Hepatocyte (in vitro differentiated cells): ENCODE data around the gene UBAP2L. TPM values are rescaled to one million over a fixed set of nuclear protein-coding genes. Genes with fewer than 3 reads are reported as not detected.

Experiments
- DNase-seq: peaks from one replicate; pipeline ENCODE4 v3.0.0-alpha.2; 2016; ENCODE audit warnings: low spot score
- H2AFZ ChIP-seq: fragments of 200-600 bp; sonication (generic); 2 replicates; pipeline ENCODE4 v1.6.0; 2016; ENCODE audit warnings: antibody characterized with exemption, mild to moderate bottlenecking
- H3K27ac ChIP-seq: fragments of 200-600 bp; sonication (generic); 2 replicates; pipeline ENCODE4 v1.5.1; 2016; ENCODE audit warnings: mild to moderate bottlenecking
- H3K27me3 ChIP-seq: fragments of 200-600 bp; sonication (generic); 2 replicates; pipeline ENCODE4 v1.6.1; 2016
- H3K36me3 ChIP-seq: fragments of 200-600 bp; sonication (generic); replicated peaks from 2 replicates; pipeline ENCODE4 v1.5.1; 2016; ENCODE audit warnings: low read depth; ENCODE audit not compliant: insufficient read depth
- H3K4me1 ChIP-seq: fragments of 200-600 bp; sonication (generic); 2 replicates; pipeline ENCODE4 v1.5.1; 2016; ENCODE audit warnings: mild to moderate bottlenecking, moderate library complexity; ENCODE audit not compliant: insufficient read depth
- H3K4me2 ChIP-seq: fragments of 200-600 bp; sonication (generic); 2 replicates; pipeline ENCODE4 v1.6.0; 2016
- H3K4me3 ChIP-seq: fragments of 200-600 bp; sonication (generic); 2 replicates; pipeline ENCODE4 v1.5.1; 2016; ENCODE audit warnings: mild to moderate bottlenecking
- H3K79me2 ChIP-seq: fragments of 200-600 bp; sonication (generic); 2 replicates; pipeline ENCODE4 v1.6.0; 2017; ENCODE audit warnings: mild to moderate bottlenecking
- H3K9me2 ChIP-seq: fragments of 200-600 bp; sonication (generic); replicated peaks from 2 replicates; pipeline ENCODE4 v1.6.0; 2017; ENCODE audit warnings: mild to moderate bottlenecking; ENCODE audit not compliant: insufficient read depth
- H3K9me3 ChIP-seq: fragments of 200-600 bp; sonication (generic); 2 replicates; pipeline ENCODE4 v1.5.1; 2016; ENCODE audit warnings: low read depth, mild to moderate bottlenecking
- H4K20me1 ChIP-seq: fragments of 200-600 bp; sonication (generic); 2 replicates; pipeline ENCODE4 v1.6.0; 2016; ENCODE audit warnings: mild to moderate bottlenecking; ENCODE audit not compliant: insufficient read depth, poor library complexity, severe bottlenecking
- CTCF ChIP-seq: fragments of 200-600 bp; sonication (generic); IDR thresholded peaks from 2 replicates; pipeline ENCODE4 v1.5.1; 2016; ENCODE audit warnings: antibody characterized with exemption, mild to moderate bottlenecking; ENCODE audit not compliant: poor library complexity
- EZH2 ChIP-seq: fragments of 200-600 bp; sonication (generic); IDR thresholded peaks from 2 replicates; pipeline ENCODE4 v1.6.1; 2016; ENCODE audit warnings: antibody characterized with exemption, mild to moderate bottlenecking, borderline replicate concordance
- EZH2phosphoT487 ChIP-seq: fragments of 200-600 bp; sonication (generic); IDR thresholded peaks from one replicate; pipeline ENCODE4 v1.6.1; 2018; ENCODE audit warnings: antibody characterized with exemption, mild to moderate bottlenecking, low read depth, moderate library complexity; ENCODE audit not compliant: unreplicated experiment, severe bottlenecking
- WGBS: methylation state at CpG from one replicate; pipeline ENCODE4 v1.1.6; 2016; ENCODE audit warnings: low lambda C conversion rate; ENCODE audit errors: missing lambda C conversion rate; 5-methylcytosine and 5-hydroxymethylcytosine counted together
- polyA plus RNA-seq: library from polyadenylated mRNA; unstranded; fragments of >200 nt; fragmentation: Nextera tagmentation; extraction: Ambion mirVana; gene quantifications from 2 replicates; pipeline ENCODE4 v1.2.1, GENCODE V29; 2016
- total RNA-seq: library from RNA; depleted of rRNA; stranded (reverse); fragments of >200 nt; gene quantifications from 2 replicates; pipeline ENCODE4 v1.2.3, GENCODE V29; 2014

The UBAP2L gene
- total and polyA plus RNA-seq, 2 experiments from 2014 or later, result 103 to 119 TPM

DNA sequence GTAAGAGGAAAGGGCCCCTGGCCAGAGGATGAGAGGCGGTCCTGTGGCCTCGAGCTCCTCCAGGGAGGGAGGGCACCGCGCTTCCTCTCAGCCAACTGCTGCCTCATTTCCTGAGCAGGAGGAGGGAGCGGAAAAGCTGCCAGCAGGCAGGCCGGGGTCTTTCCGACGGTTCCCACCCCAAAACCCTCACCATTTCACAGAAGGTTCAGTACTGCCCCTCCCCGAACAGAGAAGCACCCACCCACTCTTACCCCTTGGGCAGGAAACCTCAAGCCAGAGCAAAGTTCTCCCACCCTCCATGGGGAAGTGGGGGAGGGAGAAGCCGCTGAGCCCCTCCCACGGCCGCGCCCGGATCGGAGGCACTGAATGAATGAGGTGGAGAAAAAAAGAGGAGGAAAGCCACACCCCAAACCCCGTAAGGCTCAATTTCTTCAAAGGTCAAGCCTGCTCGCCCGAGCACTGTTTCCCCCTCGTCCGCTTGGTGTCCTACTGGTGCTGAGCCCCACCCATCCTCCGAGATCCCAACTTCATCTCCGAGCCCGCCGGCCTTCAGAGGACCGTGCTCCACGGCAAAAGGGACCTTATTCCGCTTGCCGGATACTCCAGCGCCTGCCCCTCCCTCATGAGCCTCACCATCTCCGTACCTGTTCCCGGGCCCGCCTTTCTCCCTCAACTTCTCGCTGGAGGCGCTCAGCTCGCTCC lies 38.3 kb upstream of the UBAP2L start:
- Histone ChIP-seq H3K4me1 (peaks cover 38% of the 10 kb centered on the region), H4K20me1 (peaks cover 41% of the 10 kb centered on the region), H3K9me3 (no peaks in the 10 kb centered on the region), H3K79me2 (peaks cover 50% of the 10 kb centered on the region), H3K36me3 (no peaks in the 10 kb centered on the region), H3K4me2 (peak overlapping the region; percentile 87), H3K27ac (peak overlapping the region; percentile 96), H3K4me3 (peak overlapping the region; percentile 76), H2AFZ (peak overlapping the region; percentile 48), H3K27me3 (no peaks in the 10 kb centered on the region), H3K9me2 (no peaks in the 10 kb centered on the region)
- WGBS, result 1% methylated on average over 31 of the region's 35 CpGs
- peak; percentile 83 for DNase-seq
- no peak for TF ChIP-seq CTCF

DNA sequence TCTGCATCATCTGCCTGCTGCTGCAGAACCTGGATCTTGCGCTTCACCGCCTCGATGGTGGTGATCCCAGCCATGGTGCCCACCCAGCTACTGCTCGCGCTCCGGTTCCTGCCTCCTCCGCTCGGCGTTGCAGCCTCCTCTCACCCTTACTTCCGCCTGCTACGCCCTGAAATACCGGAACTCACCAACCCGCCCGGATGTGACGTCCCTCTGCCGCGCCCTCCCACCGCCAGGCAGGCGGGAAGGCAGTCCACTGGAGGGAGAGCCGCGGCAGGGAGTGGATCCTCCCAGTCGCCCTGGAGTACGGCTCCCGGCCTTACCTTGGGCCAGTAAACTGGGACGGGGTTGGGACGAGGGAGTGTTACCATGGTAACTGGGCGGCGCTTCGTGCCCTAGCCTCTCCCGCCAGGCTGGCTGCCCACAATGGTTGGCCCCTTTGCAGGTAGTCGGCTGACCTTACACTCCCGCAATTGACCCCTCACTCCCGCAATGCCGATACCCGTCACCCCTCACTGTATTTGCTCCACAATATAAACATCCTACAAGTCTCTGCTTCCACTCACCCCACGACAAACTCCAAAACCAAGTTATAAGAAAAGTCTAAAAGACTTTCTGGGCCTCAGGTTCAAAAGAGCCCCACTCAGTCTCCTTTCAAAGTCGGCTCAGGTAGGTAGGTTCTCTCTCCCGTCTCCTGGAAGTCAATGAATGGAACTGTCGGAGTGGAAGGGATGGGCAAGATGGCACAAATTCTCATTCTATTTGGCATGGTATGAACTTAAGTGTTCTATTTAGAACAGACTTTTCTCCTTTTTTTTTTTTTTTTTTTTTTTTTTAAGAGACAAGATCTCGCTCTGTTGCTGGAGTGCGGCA lies 37.5 kb upstream of the UBAP2L start:
- H3K36me3 ChIP-seq, result no peaks in the 10 kb centered on the region
- peak overlapping the region; percentile 76 for H3K4me3 ChIP-seq
- peak overlapping the region; percentile 76 for H2AFZ ChIP-seq
- peak overlapping the region; percentile 96 for H3K27ac ChIP-seq
- no peaks in the 10 kb centered on the region for H3K9me3 ChIP-seq
- H3K4me1 ChIP-seq, result peaks cover 30% of the 10 kb centered on the region
- H3K4me2 ChIP-seq, result peak overlapping the region; percentile 87
- H3K9me2 ChIP-seq, result no peaks in the 10 kb centered on the region
- peak; percentile 98 for DNase-seq
- WGBS, result 6% methylated on average over 41 of the region's 41 CpGs
- peaks cover 42% of the 10 kb centered on the region for H3K79me2 ChIP-seq
- TF ChIP-seq EZH2 (no peak), CTCF (no peak), EZH2phosphoT487 (no peak)
- H4K20me1 ChIP-seq, result peaks cover 33% of the 10 kb centered on the region
- no peaks in the 10 kb centered on the region for H3K27me3 ChIP-seq

- WGBS, result 71% methylated on average over 1 of the region's 1 CpG
- Histone ChIP-seq H3K9me2 (no peaks in the 10 kb centered on the region), H3K27ac (peak overlapping the region; percentile 52), H4K20me1 (peaks cover 5% of the 10 kb centered on the region), H3K27me3 (no peaks in the 10 kb centered on the region), H3K4me1 (peaks cover 6% of the 10 kb centered on the region), H3K79me2 (peaks cover 13% of the 10 kb centered on the region), H3K9me3 (no peaks in the 10 kb centered on the region), H2AFZ (no peak overlapping the region), H3K4me3 (no peak overlapping the region), H3K4me2 (peak overlapping the region; percentile 60), H3K36me3 (no peaks in the 10 kb centered on the region)
- TF ChIP-seq CTCF, result peak; percentile 55
- no peak for TF ChIP-seq EZH2phosphoT487
- DNase-seq, result peak; percentile 71
These were observed 34.6 kb upstream of the UBAP2L start for GRCh38 chr1:154186177-154186576.
